ENCODE results near the gene RNF125.
"Not testable (repeated sequence)": the region's sequence is repeated elsewhere in the genome, so short reads cannot be mapped to it uniquely, and the experiment has no call there.

Gene RNF125

DNA sequence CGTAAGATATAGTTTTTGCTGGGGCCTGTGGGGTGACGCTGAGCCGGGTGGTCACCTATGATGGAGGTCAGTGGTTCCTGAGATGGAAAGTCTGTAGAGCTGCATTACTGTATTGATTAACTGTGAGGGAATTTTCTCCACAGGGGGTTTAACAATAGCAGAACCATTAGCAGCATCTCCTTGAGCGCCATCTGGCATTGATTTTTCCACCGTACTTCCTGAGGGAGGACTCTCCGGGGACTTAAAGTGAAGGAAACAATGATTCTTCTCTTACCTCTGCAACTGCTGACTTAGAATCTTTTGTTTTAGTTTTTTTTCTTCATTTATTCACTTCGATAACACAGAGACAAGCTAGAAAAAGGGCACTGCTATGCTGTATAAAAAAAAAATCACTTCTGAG is 22.6 kb upstream of the RNF125 start:
- Mint-ChIP-seq H3K9me3 (no peaks in the 10 kb centered on the region), H3K36me3 (ENCODE audit: low read depth) (no peaks in the 10 kb centered on the region), H3K27ac (peak overlapping the region in 1 of 3 experiments; percentile 77), H3K4me3 (no peak overlapping the region), H3K27me3 (ENCODE audit: low read depth) (no peaks in the 10 kb centered on the region), H3K4me1 (peaks cover 9% of the 10 kb centered on the region)
- TF ChIP-seq, protein P1, sequence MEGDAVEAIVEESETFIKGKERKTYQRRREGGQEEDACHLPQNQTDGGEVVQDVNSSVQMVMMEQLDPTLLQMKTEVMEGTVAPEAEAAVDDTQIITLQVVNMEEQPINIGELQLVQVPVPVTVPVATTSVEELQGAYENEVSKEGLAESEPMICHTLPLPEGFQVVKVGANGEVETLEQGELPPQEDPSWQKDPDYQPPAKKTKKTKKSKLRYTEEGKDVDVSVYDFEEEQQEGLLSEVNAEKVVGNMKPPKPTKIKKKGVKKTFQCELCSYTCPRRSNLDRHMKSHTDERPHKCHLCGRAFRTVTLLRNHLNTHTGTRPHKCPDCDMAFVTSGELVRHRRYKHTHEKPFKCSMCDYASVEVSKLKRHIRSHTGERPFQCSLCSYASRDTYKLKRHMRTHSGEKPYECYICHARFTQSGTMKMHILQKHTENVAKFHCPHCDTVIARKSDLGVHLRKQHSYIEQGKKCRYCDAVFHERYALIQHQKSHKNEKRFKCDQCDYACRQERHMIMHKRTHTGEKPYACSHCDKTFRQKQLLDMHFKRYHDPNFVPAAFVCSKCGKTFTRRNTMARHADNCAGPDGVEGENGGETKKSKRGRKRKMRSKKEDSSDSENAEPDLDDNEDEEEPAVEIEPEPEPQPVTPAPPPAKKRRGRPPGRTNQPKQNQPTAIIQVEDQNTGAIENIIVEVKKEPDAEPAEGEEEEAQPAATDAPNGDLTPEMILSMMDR (IDR thresholded peaks at IDR 0.05; ENCODE audit: unreplicated experiment in 3 of 3) = no peak

DNA sequence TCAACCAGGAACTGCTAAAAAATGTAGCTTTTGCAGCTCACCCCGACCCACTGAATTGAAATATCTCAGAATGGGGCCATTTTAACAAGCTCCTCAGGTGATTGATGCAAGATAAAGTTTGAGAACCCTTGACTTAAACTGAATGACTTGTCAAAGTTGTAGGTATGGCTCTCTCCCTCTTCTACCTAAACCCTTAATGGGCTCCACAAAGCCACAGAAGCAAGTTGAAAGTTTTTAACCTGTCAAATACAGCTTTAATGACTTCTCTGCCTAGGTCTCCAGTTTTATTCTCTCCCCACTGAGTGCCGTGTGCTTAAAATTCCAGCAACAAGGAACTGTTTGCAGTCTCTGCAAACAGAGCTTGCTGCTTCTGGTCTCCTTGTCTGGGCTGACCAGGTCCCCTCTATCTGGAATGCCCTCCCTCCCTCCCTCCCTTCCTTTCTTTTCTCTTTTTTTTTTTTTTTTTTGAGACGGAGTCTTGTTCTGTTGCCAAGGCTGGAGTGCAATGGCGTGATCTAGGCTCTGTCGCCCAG is 19.7 kb upstream of the RNF125 start:
- Mint-ChIP-seq H3K9me3 (peaks cover 2% of the 10 kb centered on the region), H3K4me1 (no peaks in the 10 kb centered on the region), H3K27me3 (ENCODE audit: low read depth) (no peaks in the 10 kb centered on the region), H3K4me3 (no peak overlapping the region), H3K27ac (no peak overlapping the region), H3K36me3 (ENCODE audit: low read depth) (no peaks in the 10 kb centered on the region)
- TF ChIP-seq, protein P1 (IDR thresholded peaks at IDR 0.05; ENCODE audit: unreplicated experiment in 3 of 3) = no peak

DNA sequence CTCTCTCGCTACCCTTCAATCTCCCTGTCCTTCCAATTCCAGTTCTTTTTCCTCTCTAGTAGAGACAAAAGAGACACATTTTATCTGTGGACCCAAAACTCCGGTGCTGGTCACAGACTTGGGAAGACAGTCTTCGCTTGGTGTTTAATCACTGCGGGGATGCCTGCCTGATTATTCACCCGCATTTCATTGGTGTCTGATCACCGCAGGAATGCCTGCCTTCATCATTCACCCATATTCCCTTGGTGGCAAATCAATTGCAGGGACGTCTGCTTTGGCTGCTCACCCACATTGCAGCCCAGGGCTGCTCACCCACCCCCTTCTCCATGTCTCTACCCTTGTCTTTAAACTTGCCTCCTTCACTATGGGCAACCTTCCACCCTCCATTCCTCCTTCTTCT is 17.5 kb upstream of the RNF125 start:
- not testable (repeated sequence) for H3K27ac Mint-ChIP-seq; H3K4me1 Mint-ChIP-seq; H3K36me3 Mint-ChIP-seq (ENCODE audit: low read depth); H3K4me3 Mint-ChIP-seq; H3K9me3 Mint-ChIP-seq; H3K27me3 Mint-ChIP-seq (ENCODE audit: low read depth)

- H3K9me3 Mint-ChIP-seq; H3K27me3 Mint-ChIP-seq (ENCODE audit: low read depth); H3K27ac Mint-ChIP-seq; H3K4me1 Mint-ChIP-seq; H3K36me3 Mint-ChIP-seq (ENCODE audit: low read depth); H3K4me3 Mint-ChIP-seq: not testable (repeated sequence)
These were observed 14.8 kb upstream of the RNF125 start for GRCh38 chr18:32003822-32004221.

GRCh38 chr18:32010124-32010721 is 8.4 kb upstream of the RNF125 start:
- Mint-ChIP-seq H3K4me3 (no peak overlapping the region), H3K9me3 (no peaks in the 10 kb centered on the region), H3K4me1 (no peaks in the 10 kb centered on the region), H3K27ac (no peak overlapping the region), H3K27me3 (ENCODE audit: low read depth) (no peaks in the 10 kb centered on the region), H3K36me3 (ENCODE audit: low read depth) (no peaks in the 10 kb centered on the region)
- TF ChIP-seq, protein P1 (IDR thresholded peaks at IDR 0.05; ENCODE audit: unreplicated experiment in 3 of 3) = no peak

- no peak overlapping the region for H3K4me3 Mint-ChIP-seq
- no peaks in the 10 kb centered on the region for H3K9me3 Mint-ChIP-seq
- no peak overlapping the region for H3K27ac Mint-ChIP-seq
- H3K27me3 Mint-ChIP-seq (ENCODE audit: low read depth) = peaks cover 5% of the 10 kb centered on the region
- no peaks in the 10 kb centered on the region for H3K36me3 Mint-ChIP-seq (ENCODE audit: low read depth)
- H3K4me1 Mint-ChIP-seq = no peaks in the 10 kb centered on the region
- TF ChIP-seq, protein P1 (IDR thresholded peaks at IDR 0.05; ENCODE audit: unreplicated experiment in 3 of 3) = no peak
These were observed 7.4 kb upstream of the RNF125 start for GRCh38 chr18:32011193-32011592.

GRCh38 chr18:32019251-32019948 is 775 bp downstream of the RNF125 start:
- H3K4me1 Mint-ChIP-seq = peaks cover 6% of the 10 kb centered on the region
- H3K4me3 Mint-ChIP-seq = peak overlapping the region; percentile 86 to 93 (median 92)
- no peaks in the 10 kb centered on the region for H3K36me3 Mint-ChIP-seq (ENCODE audit: low read depth)
- H3K27ac Mint-ChIP-seq = peak overlapping the region in 2 of 3 experiments; percentile 39 to 68
- TF ChIP-seq, protein P1 (IDR thresholded peaks at IDR 0.05; ENCODE audit: unreplicated experiment in 3 of 3) = no peak
- no peaks in the 10 kb centered on the region for H3K9me3 Mint-ChIP-seq
- peaks cover 36% of the 10 kb centered on the region for H3K27me3 Mint-ChIP-seq (ENCODE audit: low read depth)

DNA sequence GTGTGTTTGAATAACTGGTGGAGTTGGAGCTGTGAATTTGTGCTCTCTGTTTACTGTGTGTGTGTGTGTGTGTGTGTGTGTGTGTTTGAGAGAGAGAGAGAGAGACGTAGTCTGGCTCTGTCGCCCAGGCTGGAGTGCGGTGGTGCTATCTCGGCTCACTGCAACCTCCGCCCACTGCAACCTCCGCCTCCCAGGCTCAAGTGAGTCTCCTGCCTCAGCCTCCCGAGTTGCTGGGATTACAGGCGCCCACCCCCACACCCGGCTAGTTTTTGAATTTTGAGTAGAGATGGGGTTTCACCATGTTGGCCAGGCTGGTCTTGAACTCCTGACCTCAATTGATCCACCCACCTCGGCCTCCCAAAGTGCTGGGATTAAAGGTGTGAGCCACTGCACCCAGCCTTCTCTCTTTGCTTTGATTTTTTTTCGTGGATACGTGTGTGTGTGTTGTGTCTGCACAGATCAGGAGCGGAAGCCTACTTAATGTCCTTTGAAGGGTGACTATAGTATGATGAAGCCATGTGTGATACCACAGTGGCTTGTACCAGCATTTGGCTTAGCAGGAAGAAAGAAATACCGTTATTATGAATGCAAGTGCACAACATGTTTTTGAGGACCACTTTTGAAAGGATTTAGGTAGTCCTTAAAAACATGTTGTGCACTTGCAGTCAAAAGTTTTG is 1.5 kb downstream of the RNF125 start:
- H3K4me1 Mint-ChIP-seq, H3K27ac Mint-ChIP-seq: not testable (repeated sequence)

More for the DNA sequence above, 1.5 kb downstream of the RNF125 start:
- H3K36me3 Mint-ChIP-seq (ENCODE audit: low read depth); H3K9me3 Mint-ChIP-seq: not testable (repeated sequence)
- Mint-ChIP-seq H3K27me3 (ENCODE audit: low read depth) (peaks cover 36% of the 10 kb centered on the region), H3K4me3 (peak overlapping the region; percentile 86 to 93 (median 92))

Measured in nephron (organoid).